Astrocyte (in vitro differentiated cells and primary cell): ENCODE results near the gene NPY5R.

Source experiments
- EZH2 ChIP-seq: IDR thresholded peaks from 2 replicates; pipeline ENCODE4 v1.6.1; 2012; ENCODE audit warnings: mild to moderate bottlenecking, low read length, inconsistent platforms; ENCODE audit not compliant: insufficient read depth
- TF ChIP-seq, protein P1 (sequence below): IDR thresholded peaks from 2 replicates; pipeline ENCODE4 v1.5.1; 2011; ENCODE audit warnings: low read depth, mild to moderate bottlenecking, inconsistent platforms, low read length, moderate library complexity; ENCODE audit not compliant: insufficient read depth

GRCh38 chr4:163382178-163382869 lies 38.6 kb downstream of the NPY5R start:
- TF ChIP-seq, protein P1, sequence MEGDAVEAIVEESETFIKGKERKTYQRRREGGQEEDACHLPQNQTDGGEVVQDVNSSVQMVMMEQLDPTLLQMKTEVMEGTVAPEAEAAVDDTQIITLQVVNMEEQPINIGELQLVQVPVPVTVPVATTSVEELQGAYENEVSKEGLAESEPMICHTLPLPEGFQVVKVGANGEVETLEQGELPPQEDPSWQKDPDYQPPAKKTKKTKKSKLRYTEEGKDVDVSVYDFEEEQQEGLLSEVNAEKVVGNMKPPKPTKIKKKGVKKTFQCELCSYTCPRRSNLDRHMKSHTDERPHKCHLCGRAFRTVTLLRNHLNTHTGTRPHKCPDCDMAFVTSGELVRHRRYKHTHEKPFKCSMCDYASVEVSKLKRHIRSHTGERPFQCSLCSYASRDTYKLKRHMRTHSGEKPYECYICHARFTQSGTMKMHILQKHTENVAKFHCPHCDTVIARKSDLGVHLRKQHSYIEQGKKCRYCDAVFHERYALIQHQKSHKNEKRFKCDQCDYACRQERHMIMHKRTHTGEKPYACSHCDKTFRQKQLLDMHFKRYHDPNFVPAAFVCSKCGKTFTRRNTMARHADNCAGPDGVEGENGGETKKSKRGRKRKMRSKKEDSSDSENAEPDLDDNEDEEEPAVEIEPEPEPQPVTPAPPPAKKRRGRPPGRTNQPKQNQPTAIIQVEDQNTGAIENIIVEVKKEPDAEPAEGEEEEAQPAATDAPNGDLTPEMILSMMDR, result no peak
- TF ChIP-seq EZH2, result no peak
